Muscle layer of duodenum (tissue), 2 donors: Measurements from ENCODE around the gene THEM4.
"Not testable (repeated sequence)": the region's sequence is repeated elsewhere in the genome, so short reads cannot be mapped to it uniquely, and the experiment has no call there.

ENCODE experiments used
- H3K27ac ChIP-seq: one replicate; pipeline ENCODE4 v1.7.0; 2013; ENCODE audit warnings: mild to moderate bottlenecking, low read length
- H3K27me3 ChIP-seq: one replicate; pipeline ENCODE4 v1.7.0; 2013; ENCODE audit warnings: low read depth, mild to moderate bottlenecking, control low read depth, low read length
- H3K36me3 ChIP-seq, 2 donors: one replicate each; pipeline ENCODE4 v1.7.0; 2013; ENCODE audit warnings: low read length in 2 of 2, control low read depth in 1 of 2, mild to moderate bottlenecking in 1 of 2; ENCODE audit not compliant: insufficient read depth in 2 of 2, control insufficient read depth in 1 of 2
- H3K4me1 ChIP-seq, 2 donors: one replicate each; pipeline ENCODE4 v1.7.0; 2013; ENCODE audit warnings: low read length in 2 of 2, mild to moderate bottlenecking in 2 of 2, control low read depth in 1 of 2, moderate library complexity in 1 of 2; ENCODE audit not compliant: insufficient read depth in 2 of 2, control insufficient read depth in 1 of 2
- H3K4me3 ChIP-seq, 2 donors: one replicate each; pipeline ENCODE4 v1.7.0; 2013; ENCODE audit warnings: low read length in 2 of 2, low read depth in 1 of 2, mild to moderate bottlenecking in 1 of 2
- H3K9me3 ChIP-seq, 2 donors: one replicate each; pipeline ENCODE4 v1.7.0; 2013; ENCODE audit warnings: low read length in 2 of 2, control low read depth in 1 of 2, mild to moderate bottlenecking in 1 of 2; ENCODE audit not compliant: control insufficient read depth in 1 of 2
- donor health status: healthy.

THEM4 gene

DNA sequence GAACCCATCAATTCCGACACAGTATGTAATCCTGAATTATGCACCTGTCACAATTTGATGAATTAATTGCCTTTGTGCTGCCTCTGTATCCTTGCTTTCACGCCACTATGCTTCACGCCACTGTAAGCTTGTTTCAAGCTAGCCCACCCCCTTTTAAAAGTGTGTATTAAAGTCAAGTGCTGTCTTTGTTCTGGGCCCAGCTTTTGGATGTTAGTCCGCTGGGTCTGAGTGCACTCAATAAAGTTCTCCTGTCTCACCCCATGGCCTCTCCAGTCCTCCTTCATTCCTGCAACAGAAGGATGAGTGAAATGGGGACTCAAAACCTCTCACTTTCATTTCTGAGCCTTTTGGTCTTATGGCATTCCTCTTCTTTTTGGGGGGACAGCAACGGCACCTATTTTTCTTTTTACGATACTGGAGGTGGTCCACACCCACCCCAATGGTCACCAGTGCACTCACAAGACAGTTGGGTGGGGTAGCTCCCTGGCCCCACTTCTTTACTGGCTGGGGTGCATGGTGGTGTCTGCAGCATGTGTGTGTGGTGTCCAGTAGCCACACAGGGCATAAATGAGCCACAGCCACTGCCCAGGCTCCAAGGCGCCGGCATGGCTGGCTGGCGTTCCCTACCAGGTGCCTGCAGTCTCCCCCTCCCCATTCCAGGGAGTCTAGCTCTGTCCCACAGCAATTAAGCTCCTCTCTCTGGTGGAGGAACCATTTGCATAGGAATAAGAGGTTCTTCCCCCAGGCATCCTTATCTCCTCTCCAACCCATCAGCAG, 1.8 kb downstream of the THEM4 start:
- Histone ChIP-seq H3K9me3 (no peaks in the 10 kb centered on the region), H3K27ac (no peak overlapping the region), H3K36me3 (no peaks in the 10 kb centered on the region), H3K4me3 (no peak overlapping the region), H3K4me1 (peaks cover 0 to 13% of the 10 kb centered on the region in 2 donors), H3K27me3 (no peaks in the 10 kb centered on the region)

DNA sequence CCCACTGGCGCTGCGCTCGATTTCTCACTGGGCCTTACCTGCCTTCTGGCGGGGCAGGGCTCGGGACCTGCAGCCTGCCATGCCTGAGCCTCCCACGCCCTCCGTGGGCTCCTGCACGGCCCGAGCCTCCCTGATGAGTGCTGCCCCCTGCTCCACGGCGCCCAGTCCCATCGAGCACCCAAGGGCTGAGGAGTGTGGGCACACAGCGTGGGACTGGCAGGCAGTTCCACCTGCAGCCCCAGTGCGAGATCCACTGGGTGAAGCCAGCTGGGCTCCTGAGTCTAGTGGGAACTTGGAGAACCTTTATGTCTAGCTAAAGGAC, 3.0 kb downstream of the THEM4 start:
- not testable (repeated sequence) for H3K9me3 ChIP-seq, H3K4me3 ChIP-seq, H3K27me3 ChIP-seq, H3K27ac ChIP-seq, H3K36me3 ChIP-seq
- peaks cover 0 to 13% of the 10 kb centered on the region in 2 donors for H3K4me1 ChIP-seq

- not testable (repeated sequence) for H3K27ac ChIP-seq, H3K36me3 ChIP-seq, H3K4me3 ChIP-seq, H3K27me3 ChIP-seq, H3K9me3 ChIP-seq
- H3K4me1 ChIP-seq = peaks cover 0 to 13% of the 10 kb centered on the region in 2 donors
Measured at GRCh38 chr1:151905443-151906323, 3.6 kb downstream of the THEM4 start.

- Histone ChIP-seq H3K4me3 (no peak overlapping the region), H3K27ac (no peak overlapping the region), H3K4me1 (peaks cover 0 to 9% of the 10 kb centered on the region in 2 donors), H3K36me3 (no peaks in the 10 kb centered on the region), H3K27me3 (no peaks in the 10 kb centered on the region), H3K9me3 (no peaks in the 10 kb centered on the region)
Measured at GRCh38 chr1:151905070-151905442, 4.3 kb downstream of the THEM4 start.

DNA sequence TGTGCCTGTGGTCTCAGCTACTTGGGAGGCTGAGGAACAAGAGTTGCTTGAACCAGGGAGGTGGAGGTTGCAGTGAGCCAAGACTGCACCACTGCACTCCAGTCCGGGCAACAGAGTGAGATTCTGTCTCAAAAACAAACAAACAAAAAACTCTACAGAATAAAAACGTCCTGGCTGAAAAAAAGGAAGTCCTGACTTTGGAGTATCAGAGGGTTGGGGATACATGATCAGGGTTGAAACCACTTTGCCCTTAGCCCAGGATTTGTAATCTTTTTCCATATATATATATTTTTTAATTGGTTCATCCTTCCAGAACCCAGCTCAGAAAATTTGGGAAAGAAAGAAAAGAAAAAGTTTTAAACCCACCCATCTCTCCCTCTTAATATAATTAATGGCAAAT, 6.5 kb downstream of the THEM4 start:
- H3K27ac ChIP-seq = no peak overlapping the region
- H3K4me3 ChIP-seq = no peak overlapping the region
- no peaks in the 10 kb centered on the region for H3K27me3 ChIP-seq
- H3K9me3 ChIP-seq = peaks cover 0 to 2% of the 10 kb centered on the region in 2 donors
- H3K36me3 ChIP-seq = no peaks in the 10 kb centered on the region
- peaks cover 0 to 5% of the 10 kb centered on the region in 2 donors for H3K4me1 ChIP-seq

DNA sequence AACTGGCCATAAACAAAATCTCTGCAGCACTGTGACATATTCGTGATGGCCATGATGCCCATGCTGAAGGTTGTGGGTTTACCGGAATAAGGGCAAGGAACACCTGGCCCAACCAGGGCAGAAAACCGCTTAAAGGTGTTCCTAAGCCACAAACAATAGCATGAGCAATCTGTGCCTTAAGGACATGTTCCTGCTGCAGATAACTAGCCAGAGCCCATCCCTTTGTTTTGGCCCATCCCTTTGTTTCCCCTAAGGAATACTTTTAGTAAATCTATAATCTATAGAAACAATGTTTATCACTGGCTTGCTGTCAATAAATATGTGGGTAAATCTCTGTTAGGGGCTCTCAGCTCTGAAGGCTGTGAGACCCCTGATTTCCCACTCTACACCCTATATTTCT, 8.5 kb downstream of the THEM4 start:
- H3K27ac ChIP-seq, H3K9me3 ChIP-seq, H3K4me1 ChIP-seq, H3K36me3 ChIP-seq, H3K4me3 ChIP-seq, H3K27me3 ChIP-seq: not testable (repeated sequence)

DNA sequence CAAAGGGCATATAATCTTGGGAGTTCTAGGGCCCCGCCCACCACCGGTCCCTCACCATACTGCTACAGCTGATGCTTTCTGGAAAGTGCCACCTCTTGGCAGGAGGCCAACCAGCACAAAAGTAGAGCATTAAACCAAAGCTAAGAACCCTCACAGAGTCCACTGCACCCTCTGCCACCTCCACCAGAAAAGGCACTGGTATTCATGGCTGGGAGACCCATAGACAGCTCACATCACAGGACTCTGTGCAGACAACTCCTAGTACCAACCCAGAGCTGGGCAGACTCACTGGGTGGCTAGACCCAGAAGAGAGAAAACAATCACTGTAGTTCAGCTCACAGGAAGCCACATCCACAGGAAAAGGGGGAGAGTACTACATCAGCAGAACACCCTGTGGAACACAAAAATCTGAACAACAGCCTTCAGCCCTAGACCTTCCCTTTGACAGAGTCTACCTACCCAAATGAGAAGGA, 10.8 kb downstream of the THEM4 start:
- Histone ChIP-seq H3K36me3 (peaks cover 8 to 12% of the 10 kb centered on the region in 2 donors), H3K9me3 (peaks cover 0 to 2% of the 10 kb centered on the region in 2 donors), H3K27ac (no peak overlapping the region), H3K4me3 (no peak overlapping the region), H3K4me1 (peaks cover 0 to 5% of the 10 kb centered on the region in 2 donors), H3K27me3 (no peaks in the 10 kb centered on the region)

DNA sequence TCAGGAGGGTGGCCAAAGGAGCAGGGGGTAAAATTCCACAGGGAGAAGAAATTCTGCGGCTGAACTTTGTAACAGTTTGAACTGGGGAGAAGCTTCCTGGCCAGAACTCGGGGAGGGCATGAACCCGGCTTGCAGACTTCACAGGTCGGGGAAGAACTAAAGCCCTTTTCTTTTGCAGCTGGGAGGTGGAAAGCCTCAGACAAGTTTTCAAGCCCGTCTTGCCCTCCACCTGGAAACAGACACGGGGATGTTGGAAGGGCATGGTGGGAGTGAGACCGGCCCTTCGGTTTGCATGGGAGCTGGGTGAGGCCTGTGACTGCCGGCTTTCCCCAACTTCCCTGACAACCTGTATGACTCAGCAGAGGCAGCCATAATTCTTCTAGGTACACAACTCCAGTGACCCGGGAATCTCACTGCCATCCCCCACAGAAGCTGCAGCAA, 11.3 kb downstream of the THEM4 start:
- no peaks in the 10 kb centered on the region for H3K27me3 ChIP-seq
- peaks cover 0 to 5% of the 10 kb centered on the region in 2 donors for H3K4me1 ChIP-seq
- H3K9me3 ChIP-seq = peaks cover 0 to 2% of the 10 kb centered on the region in 2 donors
- no peak overlapping the region for H3K4me3 ChIP-seq
- H3K36me3 ChIP-seq = peaks cover 11 to 15% of the 10 kb centered on the region in 2 donors
- no peak overlapping the region for H3K27ac ChIP-seq

DNA sequence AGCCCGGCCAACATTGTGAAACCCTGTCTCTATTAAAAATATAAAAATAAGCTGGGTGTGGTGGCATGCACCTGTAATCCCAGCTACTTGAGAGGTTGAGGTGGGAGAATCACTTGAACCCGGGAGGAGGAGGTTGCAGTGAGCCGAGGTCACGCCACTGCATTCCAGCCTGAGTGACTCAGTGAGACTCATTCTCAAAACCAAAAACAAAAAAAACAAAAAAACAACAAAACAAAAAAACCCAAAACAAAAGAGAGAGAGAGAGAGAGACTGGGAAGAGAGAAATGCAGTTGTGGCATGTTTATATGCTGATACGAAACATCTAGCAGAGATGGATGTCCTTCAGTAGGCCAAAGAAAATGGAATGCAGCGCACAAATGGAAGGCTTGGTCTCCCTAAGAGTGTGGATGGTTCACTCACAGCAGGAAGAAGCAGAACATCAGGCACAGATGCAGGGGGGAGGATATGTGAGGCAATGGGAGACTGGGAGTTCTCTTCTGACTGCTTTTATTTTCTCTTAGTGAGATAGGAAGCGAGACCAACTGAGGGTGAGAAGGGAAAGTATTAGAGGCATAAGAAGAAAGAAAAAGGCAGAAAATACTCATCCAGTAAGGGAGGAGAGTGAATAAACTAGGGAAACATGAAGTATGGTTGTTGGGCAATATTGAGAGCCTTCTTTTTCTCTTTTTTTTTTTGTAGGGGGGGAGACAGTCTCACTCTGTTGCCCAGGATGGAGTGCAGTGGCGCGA, 16.0 kb downstream of the THEM4 start:
- peaks cover 14 to 44% of the 10 kb centered on the region in 2 donors for H3K36me3 ChIP-seq
- H3K27me3 ChIP-seq = no peaks in the 10 kb centered on the region
- no peaks in the 10 kb centered on the region for H3K4me1 ChIP-seq
- H3K4me3 ChIP-seq = no peak overlapping the region
- H3K9me3 ChIP-seq = no peaks in the 10 kb centered on the region
- no peak overlapping the region for H3K27ac ChIP-seq

- Histone ChIP-seq H3K4me3 (no peak overlapping the region), H3K27me3 (no peaks in the 10 kb centered on the region), H3K27ac (no peak overlapping the region), H3K9me3 (no peaks in the 10 kb centered on the region), H3K36me3 (peaks cover 14 to 53% of the 10 kb centered on the region in 2 donors), H3K4me1 (no peaks in the 10 kb centered on the region)
Measured at GRCh38 chr1:151892190-151892589, 17.1 kb downstream of the THEM4 start.

- no peak overlapping the region for H3K27ac ChIP-seq
- H3K27me3 ChIP-seq = no peaks in the 10 kb centered on the region
- H3K4me3 ChIP-seq = no peak overlapping the region
- no peaks in the 10 kb centered on the region for H3K9me3 ChIP-seq
- H3K36me3 ChIP-seq = peaks cover 14 to 53% of the 10 kb centered on the region in 2 donors
- no peaks in the 10 kb centered on the region for H3K4me1 ChIP-seq
Measured at GRCh38 chr1:151891512-151891911, 17.8 kb downstream of the THEM4 start.
